ENCODE data around the gene SART1. TPM values are rescaled to one million over a fixed set of nuclear protein-coding genes. Genes with fewer than 3 reads are reported as not detected.
"Not testable (repeated sequence)": the region's sequence is repeated elsewhere in the genome, so short reads cannot be mapped to it uniquely, and the experiment has no call there.

SART1 gene
- total RNA-seq, 2 experiments from 2014 or later, result 54.7 to 84.5 TPM

GRCh38 chr11:65947603-65948125, 13.9 kb upstream of the SART1 start:
- Mint-ChIP-seq H3K36me3 (ENCODE audit: low read depth) (no peaks in the 10 kb centered on the region), H3K27ac (no peak overlapping the region), H3K27me3 (no peaks in the 10 kb centered on the region), H3K4me3 (no peak overlapping the region), H3K4me1 (no peaks in the 10 kb centered on the region), H3K9me3 (ENCODE audit: low read depth) (no peaks in the 10 kb centered on the region)
- intact Hi-C loops (cut with DNase I, micrococcal nuclease), result no loop called here
- CTCF ChIA-PET, result interaction anchor here (0.6 to 1.0 kb wide), 3 partner anchors 11 to 97 kb away, joined by 3 read pairs; no protein-coding TSS in a partner anchor
- POLR2A ChIA-PET, result no interaction called here
- no peak for ATAC-seq
- DNase-seq, result no peak

GRCh38 chr11:65950711-65951110, 10.8 kb upstream of the SART1 start:
- POLR2A ChIA-PET; H3K9me3 Mint-ChIP-seq (ENCODE audit: low read depth); H3K27me3 Mint-ChIP-seq; H3K27ac Mint-ChIP-seq; ATAC-seq; intact Hi-C loops (cut with DNase I, micrococcal nuclease); H3K36me3 Mint-ChIP-seq (ENCODE audit: low read depth); H3K4me3 Mint-ChIP-seq; DNase-seq; H3K4me1 Mint-ChIP-seq: not testable (repeated sequence)
- CTCF ChIA-PET, result interaction anchor here (0.6 to 1.0 kb wide), 2 partner anchors 25 to 71 kb away, joined by 3 read pairs; no protein-coding TSS in a partner anchor

- H3K36me3 Mint-ChIP-seq (ENCODE audit: low read depth); H3K4me3 Mint-ChIP-seq; H3K4me1 Mint-ChIP-seq; intact Hi-C loops (cut with DNase I, micrococcal nuclease); H3K27ac Mint-ChIP-seq; POLR2A ChIA-PET; ATAC-seq; H3K27me3 Mint-ChIP-seq; DNase-seq; H3K9me3 Mint-ChIP-seq (ENCODE audit: low read depth): not testable (repeated sequence)
- CTCF ChIA-PET, result interaction anchor here (0.6 to 1.1 kb wide), 4 partner anchors 26 to 91 kb away, joined by 3 to 5 read pairs (median 4); partner anchors contain the start of genes FIBP and MUS81
Measured at GRCh38 chr11:65951641-65952040, 9.9 kb upstream of the SART1 start.

- Mint-ChIP-seq H3K4me1 (peaks cover 9% of the 10 kb centered on the region), H3K4me3 (no peak overlapping the region), H3K27me3 (no peaks in the 10 kb centered on the region), H3K27ac (no peak overlapping the region), H3K36me3 (ENCODE audit: low read depth) (no peaks in the 10 kb centered on the region), H3K9me3 (ENCODE audit: low read depth) (no peaks in the 10 kb centered on the region)
- CTCF ChIA-PET, result interaction anchor here (0.6 to 1.1 kb wide), 3 partner anchors 64 to 92 kb away, joined by 3 to 5 read pairs (median 4); partner anchors contain the start of genes FIBP and MUS81
- intact Hi-C loops (cut with DNase I, micrococcal nuclease), result no loop called here
- ATAC-seq (no peak), DNase-seq (no peak)
- POLR2A ChIA-PET, result interaction anchor here (0.6 kb wide), 2 partner anchors 9 to 447 kb away, joined by 4 to 5 read pairs; no protein-coding TSS in a partner anchor
Measured at GRCh38 chr11:65952052-65952521, 9.4 kb upstream of the SART1 start.

GRCh38 chr11:65953471-65953870, 8.1 kb upstream of the SART1 start:
- Mint-ChIP-seq H3K36me3 (ENCODE audit: low read depth) (no peaks in the 10 kb centered on the region), H3K27ac (no peak overlapping the region), H3K27me3 (no peaks in the 10 kb centered on the region), H3K4me1 (peaks cover 17% of the 10 kb centered on the region), H3K9me3 (ENCODE audit: low read depth) (no peaks in the 10 kb centered on the region), H3K4me3 (no peak overlapping the region)
- no peak for DNase-seq
- no peak for ATAC-seq
- intact Hi-C loops (cut with DNase I, micrococcal nuclease), result no loop called here
- CTCF ChIA-PET, result no interaction called here
- POLR2A ChIA-PET, result no interaction called here

- intact Hi-C loops (cut with DNase I, micrococcal nuclease), result no loop called here
- ATAC-seq, result no peak
- no peaks in the 10 kb centered on the region for H3K9me3 Mint-ChIP-seq (ENCODE audit: low read depth)
- POLR2A ChIA-PET, result no interaction called here
- no peaks in the 10 kb centered on the region for H3K36me3 Mint-ChIP-seq (ENCODE audit: low read depth)
- peaks cover 17% of the 10 kb centered on the region for H3K4me1 Mint-ChIP-seq
- CTCF ChIA-PET, result interaction anchor here (0.6 kb wide), 1 partner anchor 27 kb away, joined by 3 read pairs; no protein-coding TSS in a partner anchor
- DNase-seq, result no peak
- H3K27ac Mint-ChIP-seq, result no peak overlapping the region
- H3K27me3 Mint-ChIP-seq, result no peaks in the 10 kb centered on the region
- H3K4me3 Mint-ChIP-seq, result no peak overlapping the region
Measured at GRCh38 chr11:65954771-65955170, 6.8 kb upstream of the SART1 start.

GRCh38 chr11:65958291-65958690, 3.2 kb upstream of the SART1 start:
- Mint-ChIP-seq H3K36me3 (ENCODE audit: low read depth) (peaks cover 12% of the 10 kb centered on the region), H3K9me3 (ENCODE audit: low read depth) (no peaks in the 10 kb centered on the region), H3K27ac (no peak overlapping the region), H3K4me1 (peaks cover 31% of the 10 kb centered on the region), H3K4me3 (no peak overlapping the region), H3K27me3 (no peaks in the 10 kb centered on the region)
- ATAC-seq, result no peak
- CTCF ChIA-PET, result interaction anchor here (0.6 to 1.1 kb wide), 5 partner anchors 21 to 300 kb away, joined by 3 to 4 read pairs (median 3); partner anchors contain the start of genes CCDC85B and MUS81
- intact Hi-C loops (cut with DNase I, micrococcal nuclease), result no loop called here
- DNase-seq, result no peak
- POLR2A ChIA-PET, result interaction anchor here (0.6 to 1.5 kb wide), 3 partner anchors 107 to 902 kb away, joined by 3 read pairs; no protein-coding TSS in a partner anchor

GRCh38 chr11:65958774-65959420, 2.6 kb upstream of the SART1 start:
- CTCF ChIA-PET, result interaction anchor here (0.6 to 1.1 kb wide), 4 partner anchors 21 to 300 kb away, joined by 3 to 4 read pairs (median 4); partner anchors contain the start of gene MUS81
- no peak overlapping the region for H3K27ac Mint-ChIP-seq

GRCh38 chr11:65960824-65961266, 689 bp upstream of the SART1 start:
- peaks cover 39% of the 10 kb centered on the region for H3K4me1 Mint-ChIP-seq

More at GRCh38 chr11:65958774-65959420, 2.6 kb upstream of the SART1 start:
- intact Hi-C loops (cut with DNase I, micrococcal nuclease), result no loop called here
- no peaks in the 10 kb centered on the region for H3K9me3 Mint-ChIP-seq (ENCODE audit: low read depth)
- H3K4me3 Mint-ChIP-seq, result no peak overlapping the region
- DNase-seq (no peak), ATAC-seq (no peak)
- H3K36me3 Mint-ChIP-seq (ENCODE audit: low read depth), result peaks cover 16% of the 10 kb centered on the region
- no peaks in the 10 kb centered on the region for H3K27me3 Mint-ChIP-seq
- POLR2A ChIA-PET, result interaction anchor here (0.6 to 1.5 kb wide), 3 partner anchors 107 to 903 kb away, joined by 3 read pairs; no protein-coding TSS in a partner anchor
- H3K4me1 Mint-ChIP-seq, result peaks cover 37% of the 10 kb centered on the region

GRCh38 chr11:65962141-65962564, 619 bp downstream of the SART1 start:
- ATAC-seq (no peak), DNase-seq (no peak)
- H3K9me3 Mint-ChIP-seq (ENCODE audit: low read depth), result no peaks in the 10 kb centered on the region
- ChIA-PET CTCF (interaction anchor here (1.2 to 3.3 kb wide), 3 partner anchors 40 to 250 kb away, joined by 4 to 19 read pairs (median 7); partner anchors contain the start of genes BANF1, EIF1AD and KAT5), POLR2A (no interaction called here)
- intact Hi-C loops (cut with DNase I, micrococcal nuclease), result no loop called here
- H3K4me3 Mint-ChIP-seq, result peak overlapping the region; percentile 92
- no peaks in the 10 kb centered on the region for H3K27me3 Mint-ChIP-seq
- peaks cover 35% of the 10 kb centered on the region for H3K36me3 Mint-ChIP-seq (ENCODE audit: low read depth)
- H3K27ac Mint-ChIP-seq, result peak overlapping the region; percentile 86
- H3K4me1 Mint-ChIP-seq, result peaks cover 29% of the 10 kb centered on the region

More at GRCh38 chr11:65960824-65961266, 689 bp upstream of the SART1 start:
- no peaks in the 10 kb centered on the region for H3K27me3 Mint-ChIP-seq
- ChIA-PET CTCF (interaction anchor here (0.7 to 3.3 kb wide), 4 partner anchors 73 to 380 kb away, joined by 3 to 19 read pairs (median 5); partner anchors contain the start of genes FIBP and MUS81), POLR2A (interaction anchor here (0.6 kb wide), 1 partner anchor 35 kb away, joined by 3 read pairs; no protein-coding TSS in a partner anchor)
- H3K4me3 Mint-ChIP-seq, result peak overlapping the region; percentile 92
- ATAC-seq, result peak; percentile 9
- no peaks in the 10 kb centered on the region for H3K9me3 Mint-ChIP-seq (ENCODE audit: low read depth)
- peak overlapping the region; percentile 97 for H3K27ac Mint-ChIP-seq
- peaks cover 31% of the 10 kb centered on the region for H3K36me3 Mint-ChIP-seq (ENCODE audit: low read depth)
- intact Hi-C loops (cut with DNase I, micrococcal nuclease), result loop anchor here (1.0 to 2.0 kb wide), 17 partner anchors 32 to 387 kb away; partner anchors contain the start of genes BANF1 (in 2 of the 2), C11orf68 (in 2 of the 2), DRAP1 (in 2 of the 2) and EIF1AD (in 2 of the 2)
- no peak for DNase-seq

GRCh38 chr11:65964906-65965305, 3.4 kb downstream of the SART1 start:
- Mint-ChIP-seq H3K27ac (no peak overlapping the region), H3K27me3 (no peaks in the 10 kb centered on the region), H3K9me3 (ENCODE audit: low read depth) (no peaks in the 10 kb centered on the region), H3K4me1 (peaks cover 22% of the 10 kb centered on the region), H3K4me3 (no peak overlapping the region), H3K36me3 (ENCODE audit: low read depth) (peaks cover 47% of the 10 kb centered on the region)
- ATAC-seq (no peak), DNase-seq (no peak)
- CTCF ChIA-PET, result interaction anchor here (1.8 kb wide), 1 partner anchor 80 kb away, joined by 12 read pairs; no protein-coding TSS in a partner anchor
- intact Hi-C loops (cut with DNase I, micrococcal nuclease), result no loop called here
- POLR2A ChIA-PET, result no interaction called here
